Measurements from ENCODE around the gene STMN3. TPM values are rescaled to one million over a fixed set of nuclear protein-coding genes. Genes with fewer than 3 reads are reported as not detected.
"Not testable (repeated sequence)": the region's sequence is repeated elsewhere in the genome, so short reads cannot be mapped to it uniquely, and the experiment has no call there.

STMN3 gene
- total and polyA plus RNA-seq, 7 donors = 1.8 to 25.2 (median 19.9) TPM

- no peaks in the 10 kb centered on the region for H3K27me3 ChIP-seq
- intact Hi-C loops (cut with DNase I) = no loop called here
- H3K36me3 ChIP-seq = peaks cover 9 to 63% (median 26%) of the 10 kb centered on the region in 4 donors
- H3K4me1 ChIP-seq = no peaks in the 10 kb centered on the region
- TF ChIP-seq EP300 (IDR thresholded peaks at IDR 0.05) = no peak
- no peak for TF ChIP-seq POLR2A (IDR thresholded peaks at IDR 0.05)
- TF ChIP-seq POLR2AphosphoS5 (IDR thresholded peaks at IDR 0.05) = no peak
- TF ChIP-seq CTCF (IDR thresholded peaks at IDR 0.05) = no peak
- WGBS, 2 donors = 86 to 92% methylated on average over 3 of the region's 3 CpGs
- H3K4me3 ChIP-seq = no peak overlapping the region
- no peak for DNase-seq
- H3K9me3 ChIP-seq = no peaks in the 10 kb centered on the region
- no peak overlapping the region for H3K27ac ChIP-seq
These were observed 50.9 kb downstream of the STMN3 start for GRCh38 chr20:63602321-63602720.

GRCh38 chr20:63601679-63602078, 51.5 kb downstream of the STMN3 start:
- DNase-seq; H3K27ac ChIP-seq; H3K9me3 ChIP-seq; H3K4me3 ChIP-seq; intact Hi-C loops (cut with DNase I); H3K27me3 ChIP-seq; H3K4me1 ChIP-seq: not testable (repeated sequence)
- H3K36me3 ChIP-seq = peaks cover 9 to 67% (median 27%) of the 10 kb centered on the region in 4 donors
- WGBS, 2 donors = 49 to 84% methylated on average over 8 of the region's 8 CpGs

- H3K9me3 ChIP-seq = no peaks in the 10 kb centered on the region
- no peak for TF ChIP-seq EP300 (IDR thresholded peaks at IDR 0.05)
- no peak for TF ChIP-seq POLR2A (IDR thresholded peaks at IDR 0.05)
- TF ChIP-seq CTCF (IDR thresholded peaks at IDR 0.05) = no peak
- no peak for TF ChIP-seq POLR2AphosphoS5 (IDR thresholded peaks at IDR 0.05)
- 93 to 97% methylated on average over 27 of the region's 27 CpGs for WGBS, 2 donors
- no peaks in the 10 kb centered on the region for H3K4me1 ChIP-seq
- H3K27ac ChIP-seq = no peak overlapping the region
- no peaks in the 10 kb centered on the region for H3K27me3 ChIP-seq
- intact Hi-C loops (cut with DNase I) = no loop called here
- peaks cover 9 to 76% (median 33%) of the 10 kb centered on the region in 4 donors for H3K36me3 ChIP-seq
- no peak overlapping the region for H3K4me3 ChIP-seq
- DNase-seq = no peak
These were observed 53.7 kb downstream of the STMN3 start for GRCh38 chr20:63599396-63600050.

- intact Hi-C loops (cut with DNase I) = no loop called here
- Histone ChIP-seq H3K4me1 (peaks cover 0 to 6% (median 0%) of the 10 kb centered on the region in 4 donors), H3K9me3 (no peaks in the 10 kb centered on the region), H3K36me3 (peaks cover 9 to 80% (median 33%) of the 10 kb centered on the region in 4 donors), H3K27me3 (no peaks in the 10 kb centered on the region), H3K4me3 (no peak overlapping the region), H3K27ac (no peak overlapping the region)
- no peak for DNase-seq
- TF ChIP-seq POLR2A (IDR thresholded peaks at IDR 0.05) (no peak), CTCF (IDR thresholded peaks at IDR 0.05) (no peak), POLR2AphosphoS5 (IDR thresholded peaks at IDR 0.05) (no peak), EP300 (IDR thresholded peaks at IDR 0.05) (no peak)
- 91 to 94% methylated on average over 33 of the region's 33 CpGs for WGBS, 2 donors
These were observed 54.5 kb downstream of the STMN3 start for GRCh38 chr20:63598479-63599395.

Data from sigmoid colon (tissue), 7 donors.